LNCAP (cell line): Measurements from ENCODE around the gene UNK.

Source experiments
- TF ChIP-seq, protein P1 (sequence below): fragments of 450-650 bp; IDR thresholded peaks from 2 replicates; pipeline ENCODE4 v1.5.1; 2017; ENCODE audit warnings: mild to moderate bottlenecking

Gene UNK

DNA sequence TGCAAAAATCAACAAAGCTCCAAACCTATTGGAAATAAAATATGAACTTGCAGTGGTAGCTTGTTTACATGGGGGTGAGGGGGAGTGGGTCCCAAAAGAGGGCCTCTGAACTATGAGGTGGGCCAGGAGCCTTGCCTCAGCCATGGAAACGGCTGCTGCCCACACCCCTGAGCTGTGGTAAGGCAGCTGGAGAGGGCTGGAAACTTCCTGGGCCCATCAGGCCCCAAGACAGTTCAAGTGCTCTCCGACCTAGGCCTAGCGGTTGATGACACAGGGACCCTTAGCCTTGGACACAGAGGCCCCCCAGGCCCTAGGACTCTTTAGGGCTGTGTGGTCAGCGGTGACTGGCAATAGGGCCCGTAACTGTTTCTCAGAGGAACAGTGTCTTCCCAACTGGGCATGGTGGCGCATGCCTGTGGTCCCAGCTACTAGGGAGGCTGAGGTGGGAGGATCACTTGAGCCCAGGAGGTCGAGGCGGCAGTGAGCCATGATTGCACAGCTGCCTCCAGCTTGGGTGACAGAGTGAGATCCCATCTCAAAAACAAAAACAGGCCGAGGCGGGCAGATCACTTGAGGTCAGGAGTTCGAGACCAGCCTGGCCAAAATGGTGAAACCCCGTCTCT, 41.3 kb downstream of the UNK start:
- TF ChIP-seq, protein P1, sequence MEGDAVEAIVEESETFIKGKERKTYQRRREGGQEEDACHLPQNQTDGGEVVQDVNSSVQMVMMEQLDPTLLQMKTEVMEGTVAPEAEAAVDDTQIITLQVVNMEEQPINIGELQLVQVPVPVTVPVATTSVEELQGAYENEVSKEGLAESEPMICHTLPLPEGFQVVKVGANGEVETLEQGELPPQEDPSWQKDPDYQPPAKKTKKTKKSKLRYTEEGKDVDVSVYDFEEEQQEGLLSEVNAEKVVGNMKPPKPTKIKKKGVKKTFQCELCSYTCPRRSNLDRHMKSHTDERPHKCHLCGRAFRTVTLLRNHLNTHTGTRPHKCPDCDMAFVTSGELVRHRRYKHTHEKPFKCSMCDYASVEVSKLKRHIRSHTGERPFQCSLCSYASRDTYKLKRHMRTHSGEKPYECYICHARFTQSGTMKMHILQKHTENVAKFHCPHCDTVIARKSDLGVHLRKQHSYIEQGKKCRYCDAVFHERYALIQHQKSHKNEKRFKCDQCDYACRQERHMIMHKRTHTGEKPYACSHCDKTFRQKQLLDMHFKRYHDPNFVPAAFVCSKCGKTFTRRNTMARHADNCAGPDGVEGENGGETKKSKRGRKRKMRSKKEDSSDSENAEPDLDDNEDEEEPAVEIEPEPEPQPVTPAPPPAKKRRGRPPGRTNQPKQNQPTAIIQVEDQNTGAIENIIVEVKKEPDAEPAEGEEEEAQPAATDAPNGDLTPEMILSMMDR, result no peak

DNA sequence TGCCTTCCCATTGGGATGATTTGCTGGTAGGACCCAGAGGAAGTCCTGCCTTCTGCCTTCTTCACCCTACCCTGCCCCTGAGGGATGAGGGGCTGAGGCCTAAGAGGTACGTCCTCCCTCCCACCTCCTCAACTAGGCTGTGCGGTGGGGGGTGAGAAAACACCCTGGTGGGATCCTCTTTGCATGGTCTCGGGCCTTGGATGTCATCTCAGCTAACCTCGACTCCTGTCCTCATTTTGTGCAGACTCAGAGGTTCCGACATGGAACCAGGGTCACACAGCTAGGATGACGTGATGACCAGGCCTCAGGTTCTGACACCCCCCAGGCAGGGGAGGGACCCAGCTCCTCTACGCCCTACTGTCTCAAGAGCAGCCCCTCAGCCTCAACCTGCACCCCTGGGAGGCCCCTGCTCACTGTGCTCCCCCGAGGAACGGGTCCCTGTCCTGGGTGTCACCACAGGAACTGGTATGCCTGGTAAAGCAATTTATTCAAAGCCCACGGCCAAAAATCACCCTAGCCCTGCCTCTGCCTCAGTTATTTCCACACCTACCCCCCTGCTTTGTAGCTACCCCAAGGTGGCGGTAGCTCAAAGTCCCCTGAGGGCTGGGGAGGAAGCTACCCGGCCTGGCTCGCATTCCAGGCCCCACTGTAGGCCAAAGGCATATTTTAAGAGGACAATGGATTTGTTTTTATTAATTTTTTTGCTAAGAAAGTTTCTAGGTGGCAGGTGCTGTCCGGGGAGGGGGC, 42.1 kb downstream of the UNK start:
- TF ChIP-seq, protein P1, result no peak

DNA sequence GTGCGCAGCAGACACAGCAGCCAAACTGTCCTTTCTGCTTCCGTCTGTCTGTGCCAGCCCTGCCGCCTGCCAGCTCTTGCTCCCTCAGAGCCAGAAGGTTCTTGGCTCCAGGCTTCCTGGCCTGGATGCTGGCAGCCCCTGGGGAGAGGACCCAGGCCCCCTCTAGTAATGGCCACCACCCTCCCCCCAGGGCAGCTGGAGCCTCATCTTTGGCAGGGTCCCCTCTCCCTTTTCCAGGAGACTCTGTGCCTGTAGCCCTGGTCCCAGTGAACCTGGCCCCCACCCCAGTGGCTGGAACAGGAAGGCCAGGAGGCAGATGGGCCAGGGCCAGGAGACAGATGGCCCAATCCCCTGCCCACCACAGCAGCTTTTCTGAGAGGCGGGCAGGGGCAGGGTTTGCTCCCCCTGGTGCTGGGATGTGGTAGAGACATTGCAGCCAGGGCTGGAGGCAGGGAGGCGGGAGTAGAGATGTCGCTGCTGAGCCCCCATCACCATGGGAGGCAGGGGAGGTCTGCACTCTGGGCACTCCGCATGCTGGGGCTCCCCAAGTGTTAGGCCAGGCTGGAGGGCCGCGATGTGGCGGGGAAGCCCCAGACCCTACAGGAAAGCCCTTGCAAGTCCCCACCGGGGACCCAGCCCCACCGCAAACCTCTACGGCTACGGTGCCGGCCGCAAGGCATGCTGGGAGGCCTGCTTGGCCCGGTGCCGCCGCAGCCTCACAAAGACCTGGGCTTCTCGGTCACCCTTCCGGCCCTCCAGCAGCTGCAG, 42.9 kb downstream of the UNK start:
- TF ChIP-seq, protein P1, result peak; percentile 55

DNA sequence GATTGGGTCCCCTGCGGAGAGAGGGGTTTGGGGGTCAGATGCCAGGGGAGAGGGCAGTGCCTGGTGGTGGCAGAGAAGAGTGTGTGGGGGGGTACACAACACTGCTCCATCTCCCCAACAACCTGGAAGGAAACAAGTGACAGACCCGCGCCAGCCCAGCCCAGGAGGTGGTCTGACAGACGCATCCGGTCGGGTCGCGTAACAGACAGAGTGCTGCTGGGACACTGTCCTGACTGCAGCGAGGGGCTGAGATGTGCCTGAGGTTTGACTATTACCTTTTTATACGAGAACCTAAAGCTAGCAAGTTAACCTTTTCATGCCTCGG, 43.4 kb downstream of the UNK start:
- TF ChIP-seq, protein P1, result no peak

DNA sequence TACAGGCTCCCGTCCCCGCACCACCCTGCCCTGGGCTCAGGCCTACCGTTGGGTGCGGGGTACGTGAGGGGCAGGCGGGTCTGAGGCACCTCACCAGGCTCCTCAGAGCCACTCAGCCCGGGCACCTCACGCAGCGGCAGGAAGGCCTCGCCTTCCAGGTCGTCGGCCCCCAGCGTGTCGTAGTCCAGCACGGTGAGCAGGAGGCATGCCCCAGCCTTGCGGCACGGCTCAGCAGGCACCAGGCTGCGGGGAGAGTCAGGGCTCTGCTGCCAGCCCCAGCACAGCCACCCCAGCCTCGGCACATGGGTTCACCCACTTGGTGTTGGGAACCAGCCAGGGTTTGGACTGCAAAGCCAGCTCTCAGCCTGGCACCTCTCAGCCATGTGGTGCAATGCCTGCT, 44.1 kb downstream of the UNK start:
- TF ChIP-seq, protein P1, result no peak

DNA sequence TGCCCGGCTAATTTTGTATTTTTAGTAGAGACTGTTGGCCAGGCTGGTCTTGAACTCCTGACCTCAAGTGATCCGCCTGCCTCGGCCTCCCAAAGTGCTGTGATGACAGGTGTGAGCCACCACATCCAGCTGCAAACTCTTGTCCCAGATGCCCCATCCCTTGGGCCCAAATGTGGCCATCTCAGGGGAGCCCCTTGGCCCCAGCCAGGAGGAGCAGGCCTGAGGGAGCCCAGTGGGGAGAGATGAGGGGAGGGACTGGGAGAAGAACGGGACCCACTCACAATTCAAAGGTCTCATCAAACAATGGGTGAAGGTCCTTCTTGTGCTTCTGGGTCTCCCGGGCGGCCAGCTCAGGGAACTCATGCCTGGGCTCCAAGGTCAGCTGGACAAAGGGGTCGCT, 45.1 kb downstream of the UNK start:
- TF ChIP-seq, protein P1, result no peak

DNA sequence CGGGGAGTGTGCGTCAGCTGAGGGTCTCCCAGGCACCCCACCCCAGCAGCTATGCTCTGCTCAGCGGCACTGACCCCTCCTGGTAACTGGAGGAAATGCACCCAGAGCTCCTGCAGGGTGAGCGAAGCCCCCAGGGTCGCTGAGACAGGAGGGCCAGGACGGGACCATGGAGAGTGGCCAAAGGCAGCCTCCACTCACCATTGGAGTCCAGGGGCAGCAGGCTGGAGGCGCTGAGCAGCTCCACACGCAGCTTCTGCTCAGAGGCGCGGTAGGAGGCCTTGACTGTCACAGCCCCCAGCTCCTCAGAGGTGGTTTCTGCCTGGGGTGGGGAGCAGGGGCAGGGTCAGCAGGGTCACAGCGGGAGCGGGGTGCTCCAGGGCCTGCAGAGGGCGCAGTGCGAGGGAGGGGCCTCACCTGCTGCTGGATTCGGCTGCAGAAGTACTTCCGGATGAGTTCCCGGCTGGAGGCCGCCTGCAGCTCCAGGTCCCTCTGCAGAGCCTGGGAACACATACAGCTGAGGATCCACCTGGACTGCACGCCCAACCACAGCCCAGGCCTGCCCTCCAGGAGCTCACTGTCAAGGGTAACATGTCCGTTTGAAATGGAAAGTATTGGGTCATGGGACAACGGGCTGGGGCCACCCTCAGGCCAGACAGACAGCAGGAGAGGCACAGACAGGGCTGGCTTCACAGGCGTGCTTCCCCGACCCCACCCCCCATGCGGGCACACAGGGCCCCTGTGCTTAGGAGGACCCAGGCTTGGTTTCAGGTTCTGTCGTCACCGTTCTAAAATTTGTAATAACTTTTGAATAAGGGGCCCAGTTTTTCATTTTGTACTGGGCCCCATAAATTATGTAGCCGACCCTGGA, 45.8 kb downstream of the UNK start:
- TF ChIP-seq, protein P1, result peak; percentile 68
